HPDE6-E6E7 (cell line): ENCODE measurements around the gene YARS2.
A peak's percentile ranks its signal among the peaks of the same experiment; 100 is the strongest.

Source experiments
- DNase-seq: peaks from one replicate; pipeline ENCODE4 v3.0.0; 2011; ENCODE audit warnings: missing footprints; ENCODE audit errors: extremely low spot score

The YARS2 gene

GRCh38 chr12:32755654-32756475 lies at the start of gene YARS2:
Gene YARS2 (minus strand): TSS chr12:32755897. CDS start chr12:32755874, 23 bp downstream.
- peak; percentile 87 for DNase-seq

DNA sequence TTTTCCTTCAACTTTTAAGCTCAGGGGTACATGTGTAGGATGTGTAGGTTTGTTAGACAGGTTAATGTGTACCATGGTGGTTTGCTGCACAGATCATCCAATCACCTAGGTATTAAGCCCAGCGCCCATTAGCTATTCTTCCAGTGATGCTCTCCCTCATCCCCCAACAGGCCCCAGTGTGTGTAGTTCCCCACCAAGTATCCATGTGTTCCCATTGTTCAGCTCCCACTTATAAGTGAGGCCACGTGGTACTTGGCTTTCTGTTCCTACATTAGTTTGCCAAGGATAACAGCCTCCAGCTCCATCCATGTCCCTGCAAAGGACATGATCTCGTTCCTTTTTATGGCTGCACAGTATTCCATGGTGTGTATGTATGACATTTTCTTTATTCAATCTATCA lies 48.6 kb upstream of the YARS2 start:
- DNase-seq, result no peak

DNA sequence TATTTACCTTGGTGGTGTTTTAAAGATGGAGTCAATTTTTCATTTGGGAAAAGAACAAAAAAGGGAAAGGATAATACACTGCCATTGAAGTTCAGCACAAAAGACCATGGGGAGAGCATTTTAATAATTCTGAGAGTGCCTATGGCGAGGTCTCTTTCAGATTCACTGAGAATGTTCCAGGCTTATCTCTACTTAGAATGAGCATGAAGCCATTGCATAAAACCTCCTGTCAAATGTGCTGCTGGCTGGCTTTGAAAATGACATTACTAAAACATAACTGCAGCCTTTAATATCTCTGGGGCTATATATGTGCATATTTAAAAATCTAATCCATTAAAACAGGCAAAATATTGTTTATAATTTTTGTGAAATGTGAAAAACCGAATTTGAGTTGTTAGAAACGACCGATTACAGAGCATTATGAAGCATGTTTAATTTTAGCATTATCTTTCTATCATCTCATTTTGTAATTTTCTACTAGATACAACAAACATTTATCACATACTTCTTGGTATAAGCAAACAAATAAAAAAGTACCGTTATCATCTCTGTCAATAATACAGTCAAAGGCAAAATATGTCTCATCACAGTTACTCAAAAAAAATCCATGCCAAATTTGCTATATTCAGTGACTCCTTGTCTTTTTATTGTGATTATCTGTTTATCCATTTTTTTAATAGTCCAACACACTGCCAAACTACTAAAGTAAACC lies 45.7 kb upstream of the YARS2 start:
- DNase-seq, result no peak

- no peak for DNase-seq
Observed at GRCh38 chr12:32794281-32794680, 38.6 kb upstream of the YARS2 start.

GRCh38 chr12:32789916-32790315 lies 34.2 kb upstream of the YARS2 start:
- DNase-seq, result no peak

- no peak for DNase-seq
Observed at GRCh38 chr12:32789446-32789845, 33.7 kb upstream of the YARS2 start.

- no peak for DNase-seq
Observed at GRCh38 chr12:32788405-32788804, 32.7 kb upstream of the YARS2 start.

GRCh38 chr12:32785557-32785956 lies 29.9 kb upstream of the YARS2 start:
- no peak for DNase-seq

- DNase-seq, result no peak
Observed at GRCh38 chr12:32783029-32783428, 27.3 kb upstream of the YARS2 start.

GRCh38 chr12:32780071-32780470 lies 24.4 kb upstream of the YARS2 start:
- DNase-seq, result no peak

- DNase-seq, result no peak
Observed at GRCh38 chr12:32777691-32778175, 22.0 kb upstream of the YARS2 start.

DNA sequence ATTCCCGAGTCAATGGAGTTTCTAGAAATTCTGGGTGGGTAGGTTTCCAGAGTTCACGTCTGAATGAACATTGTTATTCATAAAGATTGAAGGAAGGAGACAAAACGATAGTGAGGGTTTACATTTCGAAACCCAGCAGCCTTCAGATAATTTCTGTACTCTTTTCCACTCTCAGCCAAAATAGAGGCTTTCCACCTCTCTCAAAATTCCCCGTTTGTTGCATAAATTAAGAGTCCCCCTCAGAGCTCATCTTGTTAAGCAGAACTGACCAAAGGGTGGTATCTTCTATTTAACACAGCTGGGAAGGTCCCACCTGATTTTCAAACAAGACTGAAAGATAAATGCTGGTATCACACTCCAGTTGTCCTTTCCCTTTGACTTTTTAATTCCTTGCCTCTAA lies 21.5 kb upstream of the YARS2 start:
- no peak for DNase-seq

DNA sequence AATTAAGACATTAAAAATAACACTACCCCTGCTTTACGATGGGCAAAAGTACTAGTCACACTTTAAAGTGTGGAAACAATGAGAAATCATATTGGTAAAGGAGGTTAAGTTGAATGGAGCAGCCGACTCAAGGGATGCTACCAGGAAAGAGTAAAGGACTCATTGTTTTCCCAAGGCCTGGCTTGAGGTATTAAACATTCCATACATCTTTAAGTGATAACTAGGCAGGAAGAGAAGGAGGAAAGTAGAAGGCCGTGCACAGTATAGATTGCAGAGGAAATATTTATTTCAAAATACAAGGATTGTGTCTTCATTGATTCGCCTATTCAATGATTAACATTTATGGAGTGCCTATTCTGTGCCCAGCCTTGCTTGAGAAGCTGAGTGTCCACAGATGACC lies 20.6 kb upstream of the YARS2 start:
- DNase-seq, result no peak

- no peak for DNase-seq
Observed at GRCh38 chr12:32773691-32774090, 18.0 kb upstream of the YARS2 start.

- no peak for DNase-seq
Observed at GRCh38 chr12:32770141-32770540, 14.4 kb upstream of the YARS2 start.

DNA sequence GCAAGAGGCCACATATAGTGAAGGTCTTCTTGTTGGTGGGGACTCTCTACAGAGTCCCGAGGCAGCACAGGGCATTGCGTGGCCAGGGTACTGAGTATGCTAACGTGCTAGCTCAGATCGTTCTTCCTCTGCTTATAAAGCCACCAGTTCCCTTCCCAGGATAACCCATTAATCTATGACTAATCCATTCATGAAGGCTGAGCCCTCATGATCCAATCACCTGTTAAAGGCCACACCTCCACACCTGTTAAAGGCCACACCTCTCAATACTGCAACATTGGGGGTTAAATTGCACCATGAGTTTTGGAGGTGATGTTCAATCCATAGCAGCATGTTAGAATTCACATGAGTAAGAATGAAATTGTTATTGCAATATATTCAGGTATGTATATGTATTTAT lies 12.8 kb upstream of the YARS2 start:
- DNase-seq, result no peak

GRCh38 chr12:32765906-32766305 lies 10.2 kb upstream of the YARS2 start:
- no peak for DNase-seq

DNA sequence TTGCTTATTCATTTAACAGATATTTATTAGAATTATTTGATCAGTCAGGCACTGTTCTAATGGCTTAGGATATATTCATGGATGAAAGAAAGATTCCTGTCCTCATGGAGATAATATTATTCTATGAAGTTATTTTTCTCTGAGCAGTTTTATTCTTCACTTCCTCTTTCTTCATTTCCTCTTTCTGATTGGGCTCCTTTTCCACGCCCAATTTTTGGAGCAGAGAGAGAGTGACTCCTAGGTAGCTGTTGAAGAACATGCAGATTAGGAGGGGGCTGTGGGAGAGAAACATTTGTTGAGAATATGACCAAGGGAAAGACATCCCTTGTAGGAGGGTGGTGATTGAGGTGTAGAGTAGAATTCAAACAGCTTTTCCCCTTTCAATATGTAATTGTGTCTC lies 6.0 kb upstream of the YARS2 start:
- DNase-seq, result no peak

GRCh38 chr12:32757157-32757556 lies 1.5 kb upstream of the YARS2 start:
- DNase-seq, result no peak

DNA sequence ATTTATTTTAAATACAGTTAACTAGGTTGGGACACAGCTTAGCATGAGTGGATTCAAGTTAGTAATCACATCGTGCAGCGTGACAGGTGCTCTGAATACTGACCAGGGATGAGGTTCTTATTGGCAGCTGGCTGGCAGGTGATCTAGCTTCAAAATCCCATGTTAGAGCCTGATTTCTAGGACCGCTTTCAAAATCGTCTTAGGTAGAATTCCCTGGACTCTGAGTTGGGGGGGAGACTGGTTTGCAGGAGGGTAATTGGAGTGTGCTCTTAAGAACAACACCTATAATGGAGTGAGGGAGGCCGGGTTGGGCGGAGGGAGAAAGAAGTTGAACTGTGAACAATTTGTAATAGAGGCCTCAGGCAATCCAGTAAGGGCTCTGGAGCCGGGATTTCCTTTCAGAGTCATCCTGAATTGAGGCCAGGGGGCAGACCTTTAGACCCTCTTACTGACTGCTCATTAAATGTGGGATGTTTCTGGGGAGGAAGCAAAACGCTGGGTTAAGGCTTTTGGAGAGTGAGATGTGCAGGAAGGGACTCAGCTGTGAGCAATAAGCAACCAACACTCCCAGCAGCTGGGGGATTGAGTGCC lies 874 bp upstream of the YARS2 start:
- no peak for DNase-seq

DNA sequence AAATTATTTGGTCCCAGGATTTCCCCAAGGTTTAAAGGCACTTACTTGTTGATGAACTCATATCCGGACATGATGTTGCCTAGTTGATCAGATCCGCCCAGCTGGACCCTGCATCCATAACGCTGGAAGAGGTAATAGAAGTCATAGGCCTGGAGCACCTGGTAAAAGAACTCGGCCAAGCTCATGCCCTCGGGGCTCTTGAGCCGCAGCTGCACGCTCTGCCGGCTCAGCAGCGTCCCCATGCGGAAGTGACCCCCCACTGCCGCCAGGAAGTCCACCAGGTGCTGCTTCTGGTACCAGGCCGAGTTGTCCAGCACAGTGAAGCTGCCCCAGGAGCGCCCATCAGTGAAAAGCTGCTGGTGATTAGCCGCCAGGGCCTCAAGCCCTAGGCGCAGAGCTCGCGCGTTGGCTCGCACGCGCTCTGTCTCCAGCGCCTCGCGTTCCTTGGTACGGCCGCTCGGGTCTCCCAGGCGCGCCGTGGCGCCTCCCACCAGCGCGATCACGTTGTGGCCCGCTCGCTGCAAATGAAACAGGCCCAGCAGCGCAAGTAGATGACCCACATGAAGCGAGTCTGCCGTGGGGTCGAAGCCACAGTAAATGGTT lies 545 bp downstream of the YARS2 start:
- DNase-seq, result peak; percentile 62

GRCh38 chr12:32754111-32754510 lies 1.6 kb downstream of the YARS2 start:
- no peak for DNase-seq
